K562 (cell line): ENCODE results near the gene ZMIZ1. TPM values are rescaled to one million over a fixed set of nuclear protein-coding genes. Genes with fewer than 3 reads are reported as not detected.

Experiments used
- ATF1 ChIP-seq, 2 experiments: fragments of 450-650 bp in 1 of 2; IDR thresholded peaks; 2 replicates each; pipeline ENCODE4 v1.6.1; 2016; ENCODE audit warnings: missing compliant biosample characterization in 1 of 2, missing genetic modification characterization in 1 of 2
- HNRNPH1 ChIP-seq: fragments of 200-400 bp; formaldehyde crosslinking; optimal IDR thresholded peaks from 2 replicates; pipeline ENCODE3; 2017; ENCODE audit warnings: low read depth, mild to moderate bottlenecking, low read length, moderate library complexity
- MCM2 ChIP-seq: fragments of 450-650 bp; IDR thresholded peaks from 2 replicates; pipeline ENCODE4 v1.6.1; 2017; ENCODE audit warnings: low read depth, mild to moderate bottlenecking
- MEF2A ChIP-seq: IDR thresholded peaks from 2 replicates; pipeline ENCODE4 v1.6.1; 2011; ENCODE audit warnings: low read depth, mild to moderate bottlenecking, low read length, moderate library complexity; ENCODE audit not compliant: control insufficient read depth
- NFIC ChIP-seq: fragments of 450-650 bp; IDR thresholded peaks from 2 replicates; pipeline ENCODE4 v1.6.1; 2017; ENCODE audit warnings: mild to moderate bottlenecking, inconsistent platforms
- PCBP1 ChIP-seq: fragments of 200-400 bp; formaldehyde crosslinking; IDR thresholded peaks from 2 replicates; pipeline ENCODE4 v1.6.1; 2018; ENCODE audit warnings: mild to moderate bottlenecking, low read depth, low read length; ENCODE audit not compliant: poor library complexity, severe bottlenecking
- SNIP1 ChIP-seq: fragments of 450-650 bp; IDR thresholded peaks from 2 replicates; pipeline ENCODE4 v1.7.1; 2017; ENCODE audit warnings: low read depth, mild to moderate bottlenecking
- ZC3H8 ChIP-seq: fragments of 450-650 bp; IDR thresholded peaks from 2 replicates; pipeline ENCODE4 v1.6.1; 2017
- ZFX ChIP-seq: sonication (generic); formaldehyde crosslinking; IDR thresholded peaks from 2 replicates; pipeline ENCODE4 v1.8.0; 2022; ENCODE audit warnings: mild to moderate bottlenecking, missing genetic modification reagents, moderate library complexity
- ZNF143 ChIP-seq: sonication (generic); formaldehyde crosslinking; IDR thresholded peaks from 2 replicates; pipeline ENCODE4 v1.9.0; 2022; ENCODE audit warnings: mild to moderate bottlenecking, missing genetic modification reagents
- ZNF197 ChIP-seq: fragments of 200-800 bp; sonication (Bioruptor generic); IDR thresholded peaks from 2 replicates; pipeline ENCODE4 v1.6.1; 2016; ENCODE audit warnings: low read depth, missing genetic modification characterization, missing compliant biosample characterization
- ZNF512 ChIP-seq: IDR thresholded peaks from 2 replicates; pipeline ENCODE4 v1.6.1; 2016; ENCODE audit warnings: missing genetic modification characterization, missing compliant biosample characterization
- ZNF77 ChIP-seq: fragments of 250-450 bp; sonication (Bioruptor Pico); IDR thresholded peaks from 2 replicates; pipeline ENCODE4 v1.5.0; 2020
- polyA plus RNA-seq, 8 experiments: library from polyadenylated mRNA; depleted of rRNA in 4 of 8; stranded (reverse) in 5 of 8; unstranded in 3 of 8; fragments of >200 nt; fragmentation: Nextera tagmentation in 2 of 8; fragmentation: Illumina TruSeq in 1 of 8; extraction: Ambion mirVana in 2 of 8; extraction: Trizol in 1 of 8; gene quantifications; 2 replicates each; pipeline versions ENCODE4 v1.2.1 to v1.2.3, GENCODE V29; 2011 to 2014; ENCODE audit warnings: inconsistent platforms in 1 of 8, missing spikeins in 1 of 8
- total RNA-seq, 7 experiments: library from RNA; depleted of rRNA in 6 of 7; stranded (reverse); fragments of >200 nt in 6 of 7; fragmentation: Illumina TruSeq in 2 of 7; extraction: Trizol in 2 of 7; gene quantifications; 2 replicates each; pipeline versions ENCODE4 v1.2.1 to v1.2.3, GENCODE V29; 2011 to 2021; ENCODE audit warnings: low replicate concordance in 1 of 7
- TF ChIP-seq, protein P1 (sequence below): fragments of 450-650 bp; IDR thresholded peaks from 2 replicates; pipeline ENCODE4 v1.6.1; 2018; ENCODE audit not compliant: partially characterized antibody
- TF ChIP-seq, protein P2 (sequence below): fragments of 450-650 bp; IDR thresholded peaks from 2 replicates; pipeline ENCODE4 v1.6.1; 2016; ENCODE audit warnings: low read depth, mild to moderate bottlenecking, moderate library complexity

ZMIZ1 gene
- total and polyA plus RNA-seq, 9 of the 15 experiments (the other 6 are each of a cell fraction or from before 2014, with no cell fraction given), result 1.0 to 37.3 (median 4.3) TPM

DNA sequence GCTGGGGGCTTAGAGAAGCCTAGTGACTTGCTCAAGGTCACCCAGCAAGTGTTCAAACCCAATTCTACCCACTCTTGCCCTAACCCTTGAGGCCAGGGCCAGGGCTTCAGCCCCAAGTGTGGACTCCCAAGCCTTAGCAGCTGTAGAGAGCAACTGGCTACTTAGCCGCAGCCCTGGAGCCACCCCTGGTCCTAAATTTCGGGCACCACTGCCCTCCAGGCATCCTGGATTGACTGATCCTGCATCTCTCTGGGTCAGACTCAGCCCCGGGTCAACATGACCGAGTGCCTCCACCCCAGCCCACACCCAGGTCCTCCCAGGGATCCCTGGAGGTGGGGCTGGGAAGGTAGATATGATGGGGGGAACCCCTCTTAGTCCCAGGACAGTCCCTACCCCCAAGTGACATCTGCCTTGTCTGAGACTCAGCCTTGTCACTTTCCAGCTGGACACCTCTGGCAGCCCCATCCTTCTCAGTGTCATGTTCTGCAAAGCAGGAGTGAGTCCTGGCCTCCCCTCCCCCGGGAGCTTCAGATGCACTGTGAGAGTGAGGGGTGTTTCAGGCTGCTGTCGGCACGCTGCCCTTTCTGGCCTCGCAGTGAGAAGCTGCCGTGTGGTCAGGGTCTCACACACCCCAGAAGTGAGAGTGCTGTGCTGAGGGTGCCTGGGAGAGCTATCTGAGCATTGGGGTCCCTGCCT lies 89.8 kb downstream of the ZMIZ1 start (continued):
- TF ChIP-seq SNIP1 (no peak), PCBP1 (no peak), MCM2 (no peak), ZNF77 (CRISPR knock-in tag) (no peak), ZNF143 (CRISPR knock-in tag) (no peak), MEF2A (no peak), ZFX (CRISPR knock-in tag) (no peak), HNRNPH1 (no peak), ZNF197 (CRISPR knock-in tag) (no peak), ATF1 (CRISPR knock-in tag; IDR thresholded peaks at IDR 0.05) (no peak), ATF1 (tag; IDR thresholded peaks at IDR 0.05) (no peak), NFIC (no peak), ZC3H8 (no peak), ZNF512 (tag) (no peak)
- TF ChIP-seq, protein P1, sequence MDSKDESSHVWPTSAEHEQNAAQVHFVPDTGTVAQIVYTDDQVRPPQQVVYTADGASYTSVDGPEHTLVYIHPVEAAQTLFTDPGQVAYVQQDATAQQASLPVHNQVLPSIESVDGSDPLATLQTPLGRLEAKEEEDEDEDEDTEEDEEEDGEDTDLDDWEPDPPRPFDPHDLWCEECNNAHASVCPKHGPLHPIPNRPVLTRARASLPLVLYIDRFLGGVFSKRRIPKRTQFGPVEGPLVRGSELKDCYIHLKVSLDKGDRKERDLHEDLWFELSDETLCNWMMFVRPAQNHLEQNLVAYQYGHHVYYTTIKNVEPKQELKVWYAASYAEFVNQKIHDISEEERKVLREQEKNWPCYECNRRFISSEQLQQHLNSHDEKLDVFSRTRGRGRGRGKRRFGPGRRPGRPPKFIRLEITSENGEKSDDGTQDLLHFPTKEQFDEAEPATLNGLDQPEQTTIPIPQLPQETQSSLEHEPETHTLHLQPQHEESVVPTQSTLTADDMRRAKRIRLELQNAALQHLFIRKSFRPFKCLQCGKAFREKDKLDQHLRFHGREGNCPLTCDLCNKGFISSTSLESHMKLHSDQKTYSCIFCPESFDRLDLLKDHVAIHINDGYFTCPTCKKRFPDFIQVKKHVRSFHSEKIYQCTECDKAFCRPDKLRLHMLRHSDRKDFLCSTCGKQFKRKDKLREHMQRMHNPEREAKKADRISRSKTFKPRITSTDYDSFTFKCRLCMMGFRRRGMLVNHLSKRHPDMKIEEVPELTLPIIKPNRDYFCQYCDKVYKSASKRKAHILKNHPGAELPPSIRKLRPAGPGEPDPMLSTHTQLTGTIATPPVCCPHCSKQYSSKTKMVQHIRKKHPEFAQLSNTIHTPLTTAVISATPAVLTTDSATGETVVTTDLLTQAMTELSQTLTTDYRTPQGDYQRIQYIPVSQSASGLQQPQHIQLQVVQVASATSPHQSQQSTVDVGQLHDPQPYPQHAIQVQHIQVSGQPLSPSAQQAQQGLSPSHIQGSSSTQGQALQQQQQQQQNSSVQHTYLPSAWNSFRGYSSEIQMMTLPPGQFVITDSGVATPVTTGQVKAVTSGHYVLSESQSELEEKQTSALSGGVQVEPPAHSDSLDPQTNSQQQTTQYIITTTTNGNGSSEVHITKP, result peak; percentile 85
- TF ChIP-seq, protein P2, sequence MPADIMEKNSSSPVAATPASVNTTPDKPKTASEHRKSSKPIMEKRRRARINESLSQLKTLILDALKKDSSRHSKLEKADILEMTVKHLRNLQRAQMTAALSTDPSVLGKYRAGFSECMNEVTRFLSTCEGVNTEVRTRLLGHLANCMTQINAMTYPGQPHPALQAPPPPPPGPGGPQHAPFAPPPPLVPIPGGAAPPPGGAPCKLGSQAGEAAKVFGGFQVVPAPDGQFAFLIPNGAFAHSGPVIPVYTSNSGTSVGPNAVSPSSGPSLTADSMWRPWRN, result no peak
